HG03521 (cell line): ENCODE data around the gene MINAR1.

ENCODE experiments used
- ATAC-seq: cut with Tn5 transposase; IDR thresholded peaks from one replicate; pipeline ENCODE4 v1.9.1; 2021; ENCODE audit warnings: mild to moderate bottlenecking, moderate library complexity; ENCODE audit not compliant: unreplicated experiment

The MINAR1 gene

DNA sequence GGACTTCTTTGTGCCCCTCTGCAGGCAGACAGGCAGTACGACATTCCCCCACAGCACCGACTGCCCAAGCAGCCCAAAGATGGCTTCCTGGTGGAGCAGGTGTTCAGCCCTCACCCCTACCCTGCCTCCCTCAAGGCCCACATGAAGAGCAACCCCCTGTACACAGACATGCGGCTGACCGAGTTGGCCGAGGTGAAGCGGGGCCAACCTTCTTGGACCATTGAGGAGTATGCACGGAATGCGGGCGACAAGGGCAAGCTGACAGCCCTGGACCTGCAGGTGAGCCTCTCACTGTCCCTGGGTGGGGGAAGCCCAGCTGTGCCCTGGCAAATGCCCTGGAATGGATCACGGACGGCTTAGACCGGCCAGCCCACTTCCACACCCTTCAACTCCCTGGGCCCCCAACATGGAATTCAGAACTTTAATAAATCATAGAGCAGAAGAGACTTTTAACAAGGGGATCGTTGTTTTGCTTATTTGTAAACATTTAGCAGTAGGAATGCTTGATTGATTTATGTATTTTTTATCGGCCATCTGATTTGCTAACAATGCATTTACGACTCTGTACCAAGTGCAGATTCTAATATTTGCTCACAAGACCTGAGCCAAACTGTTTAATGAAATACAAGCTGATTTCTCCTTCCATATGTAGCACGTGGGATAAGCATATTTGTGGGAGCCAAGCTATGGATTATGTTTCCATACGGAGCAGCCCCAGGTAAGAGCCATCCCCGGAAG is 31.1 kb downstream of the MINAR1 start:
- no peak for ATAC-seq

- no peak for ATAC-seq
Measured at GRCh38 chr15:79463781-79464270, 31.7 kb downstream of the MINAR1 start.

GRCh38 chr15:79466488-79466887 is 34.4 kb downstream of the MINAR1 start:
- no peak for ATAC-seq

- ATAC-seq: no peak
Measured at GRCh38 chr15:79467865-79468586, 35.9 kb downstream of the MINAR1 start.

DNA sequence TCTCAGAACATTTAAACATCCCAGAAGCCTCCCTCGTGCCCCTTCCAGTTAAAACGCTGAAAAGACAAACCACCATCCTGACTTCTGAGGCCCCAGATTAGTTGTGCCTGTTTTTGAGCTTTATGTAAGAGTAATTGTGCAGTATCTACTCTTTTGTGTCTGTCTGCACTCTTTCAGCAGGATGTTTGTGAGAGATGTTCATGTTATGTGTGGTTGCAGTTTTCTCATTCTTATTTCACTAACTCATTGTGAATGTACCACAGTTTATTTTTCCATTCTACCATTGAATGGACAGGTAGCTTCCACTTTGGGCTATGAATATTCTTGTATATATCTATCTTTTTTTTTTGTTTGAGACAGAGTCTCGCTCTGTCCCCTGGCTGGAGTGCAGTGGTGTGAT is 40.3 kb downstream of the MINAR1 start:
- ATAC-seq: no peak

DNA sequence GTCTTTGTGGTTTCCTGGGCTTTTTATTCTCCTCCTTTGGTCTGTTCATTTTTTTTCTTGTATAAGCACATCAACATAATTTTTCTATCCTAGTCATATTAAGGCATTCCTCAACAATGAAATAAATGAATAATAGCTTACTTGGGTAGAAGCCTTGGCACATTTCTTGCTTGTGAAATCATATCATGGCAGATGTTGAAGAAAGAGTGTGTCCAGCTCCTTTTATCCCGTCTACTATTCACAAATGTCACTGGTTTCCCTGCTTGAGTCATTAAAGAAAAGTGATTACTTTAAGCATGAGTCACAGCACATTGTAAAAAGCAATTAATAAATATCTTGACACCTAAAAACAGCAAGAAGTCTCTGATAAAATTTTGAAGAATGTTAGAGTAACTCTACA is 42.1 kb downstream of the MINAR1 start:
- ATAC-seq: no peak

DNA sequence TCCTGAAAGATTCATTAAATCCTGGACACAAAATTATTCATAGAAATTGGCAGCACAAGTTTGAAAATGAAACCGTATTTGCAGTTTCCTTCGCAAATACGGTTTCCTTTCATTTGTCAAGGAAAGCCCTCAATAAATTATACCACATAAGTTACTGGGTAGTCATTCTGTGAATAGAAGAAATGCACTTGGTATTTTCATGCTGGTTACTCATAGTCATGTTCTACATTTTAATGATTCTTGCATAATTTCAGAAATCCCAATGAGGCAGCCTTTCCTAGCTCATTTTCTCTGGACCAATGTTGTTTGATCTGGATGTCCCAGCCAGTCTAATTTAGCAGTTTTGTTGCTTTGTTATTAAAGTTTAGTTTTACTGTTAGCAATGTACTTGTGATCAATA is 43.2 kb downstream of the MINAR1 start:
- ATAC-seq: no peak

DNA sequence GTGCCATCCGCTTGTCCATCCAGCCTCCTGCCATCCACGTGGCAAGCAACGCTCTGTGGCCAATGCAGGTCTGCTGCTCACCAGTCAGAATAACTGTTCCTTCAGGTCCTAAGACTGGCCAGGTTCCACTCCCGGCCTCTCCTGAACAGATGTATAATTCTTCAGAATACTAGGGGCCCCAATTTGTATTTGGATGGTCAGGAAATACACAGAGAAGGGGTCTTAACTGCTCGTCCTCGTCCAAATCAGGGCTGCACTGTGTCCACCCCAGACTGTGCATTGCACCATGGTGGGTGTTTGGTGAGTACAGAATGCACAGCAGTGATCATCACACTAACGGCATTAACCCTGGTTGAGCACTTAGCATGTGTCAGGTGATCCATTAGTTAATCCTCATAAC is 46.0 kb downstream of the MINAR1 start:
- ATAC-seq: no peak

- no peak for ATAC-seq
Measured at GRCh38 chr15:79479616-79480015, 47.5 kb downstream of the MINAR1 start.

- no peak for ATAC-seq
Measured at GRCh38 chr15:79481793-79482192, 49.7 kb downstream of the MINAR1 start.
